ENCODE measurements around the gene ZNF627. TPM values are rescaled to one million over a fixed set of nuclear protein-coding genes. Genes with fewer than 3 reads are reported as not detected.

The ZNF627 gene
- total and polyA plus RNA-seq, 2 donors, result 10.9 to 48.2 TPM

- DNase-seq (ENCODE audit: extremely low spot score), result no peak
- Histone ChIP-seq H3K36me3 (ENCODE audit: insufficient read depth) (no peaks in the 10 kb centered on the region), H3K4me1 (ENCODE audit: insufficient read depth) (no peaks in the 10 kb centered on the region), H3K4me3 (ENCODE audit: low read depth, low read length) (no peak overlapping the region), H3K27ac (ENCODE audit: low read depth) (no peak overlapping the region)
- WGBS, result 70% methylated on average over 3 of the region's 3 CpGs
Measured at GRCh38 chr19:11657307-11657706, 60.0 kb downstream of the ZNF627 start.

GRCh38 chr19:11658970-11659369 lies 61.7 kb downstream of the ZNF627 start:
- Histone ChIP-seq H3K4me3 (ENCODE audit: low read depth, low read length) (no peak overlapping the region), H3K4me1 (ENCODE audit: insufficient read depth) (no peaks in the 10 kb centered on the region), H3K27ac (ENCODE audit: low read depth) (no peak overlapping the region), H3K36me3 (ENCODE audit: insufficient read depth) (no peaks in the 10 kb centered on the region)
- 72% methylated on average over 7 of the region's 7 CpGs for WGBS
- DNase-seq (ENCODE audit: extremely low spot score), result no peak

- 96% methylated on average over 1 of the region's 1 CpG for WGBS
- no peak overlapping the region for H3K4me3 ChIP-seq (ENCODE audit: low read depth, low read length)
- no peak overlapping the region for H3K27ac ChIP-seq (ENCODE audit: low read depth)
- no peaks in the 10 kb centered on the region for H3K4me1 ChIP-seq (ENCODE audit: insufficient read depth)
- H3K36me3 ChIP-seq (ENCODE audit: insufficient read depth), result no peaks in the 10 kb centered on the region
- DNase-seq (ENCODE audit: extremely low spot score), result no peak
Measured at GRCh38 chr19:11659612-11660011, 62.3 kb downstream of the ZNF627 start.

- Histone ChIP-seq H3K27ac (ENCODE audit: low read depth) (no peak overlapping the region), H3K36me3 (ENCODE audit: insufficient read depth) (no peaks in the 10 kb centered on the region), H3K4me3 (ENCODE audit: low read depth, low read length) (no peak overlapping the region), H3K4me1 (ENCODE audit: insufficient read depth) (no peaks in the 10 kb centered on the region)
- 97% methylated on average over 30 of the region's 30 CpGs for WGBS
- no peak for DNase-seq (ENCODE audit: extremely low spot score)
Measured at GRCh38 chr19:11662278-11662677, 65.0 kb downstream of the ZNF627 start.

- WGBS, result 37% methylated on average over 8 of the region's 8 CpGs
- no peak for DNase-seq (ENCODE audit: extremely low spot score)
- H3K27ac ChIP-seq (ENCODE audit: low read depth), result no peak overlapping the region
- no peaks in the 10 kb centered on the region for H3K36me3 ChIP-seq (ENCODE audit: insufficient read depth)
- H3K4me3 ChIP-seq (ENCODE audit: low read depth, low read length), result no peak overlapping the region
- H3K4me1 ChIP-seq (ENCODE audit: insufficient read depth), result no peaks in the 10 kb centered on the region
Measured at GRCh38 chr19:11663181-11663591, 65.9 kb downstream of the ZNF627 start.

Other genes with a start within 250 kb of the ZNF627 start
- gene PLPPR2, start 242.1 kb upstream of the ZNF627 start, total RNA-seq, result 7.2 TPM
- gene PLPPR2, start 242.1 kb upstream of the ZNF627 start, polyA plus RNA-seq, result 41.5 TPM
- 1.2 TPM for gene SWSAP1, start 222.8 kb upstream of the ZNF627 start, total RNA-seq
- 2.4 TPM for gene SWSAP1, start 222.8 kb upstream of the ZNF627 start, polyA plus RNA-seq
- 2.9 TPM for gene EPOR, start 213.2 kb upstream of the ZNF627 start, total RNA-seq
- gene EPOR, start 213.2 kb upstream of the ZNF627 start, polyA plus RNA-seq, result 6.6 TPM
- 2.5 TPM for gene RGL3, start 178.2 kb upstream of the ZNF627 start, total RNA-seq
- gene RGL3, start 178.2 kb upstream of the ZNF627 start, polyA plus RNA-seq, result 6.5 TPM
- 0.48 TPM for gene ODAD3, start 162.4 kb upstream of the ZNF627 start, total RNA-seq
- gene ODAD3, start 162.4 kb upstream of the ZNF627 start, polyA plus RNA-seq, result 0.34 TPM
- 54.9 TPM for gene PRKCSH, start 161.8 kb upstream of the ZNF627 start, total RNA-seq
- gene PRKCSH, start 161.8 kb upstream of the ZNF627 start, polyA plus RNA-seq, result 174 TPM
- gene ELAVL3, start 116.4 kb upstream of the ZNF627 start, total RNA-seq, result 0.90 TPM
- gene ELAVL3, start 116.4 kb upstream of the ZNF627 start, polyA plus RNA-seq, result 0.28 TPM
- gene ZNF653, start 91.6 kb upstream of the ZNF627 start, total RNA-seq, result 4.5 TPM
- gene ZNF653, start 91.6 kb upstream of the ZNF627 start, polyA plus RNA-seq, result 9.8 TPM
- 19.0 TPM for gene ECSIT, start 68.3 kb upstream of the ZNF627 start, total RNA-seq
- gene ECSIT, start 68.3 kb upstream of the ZNF627 start, polyA plus RNA-seq, result 68.7 TPM
- 558 TPM for gene CNN1, start 58.6 kb upstream of the ZNF627 start, total RNA-seq
- gene CNN1, start 58.6 kb upstream of the ZNF627 start, polyA plus RNA-seq, result 3,172 TPM
- gene ELOF1, start 38.3 kb upstream of the ZNF627 start, total RNA-seq, result 15.4 TPM
- gene ELOF1, start 38.3 kb upstream of the ZNF627 start, polyA plus RNA-seq, result 61.2 TPM
- 1.1 TPM for gene ACP5, start 19.8 kb upstream of the ZNF627 start, total RNA-seq
- gene ACP5, start 19.8 kb upstream of the ZNF627 start, polyA plus RNA-seq, result 14.7 TPM
- gene ZNF823, start 141.5 kb downstream of the ZNF627 start, total RNA-seq, result 35.1 TPM
- gene ZNF823, start 141.5 kb downstream of the ZNF627 start, polyA plus RNA-seq, result 3.5 TPM
- 37.7 TPM for gene ZNF441, start 169.5 kb downstream of the ZNF627 start, total RNA-seq
- gene ZNF441, start 169.5 kb downstream of the ZNF627 start, polyA plus RNA-seq, result 7.4 TPM
- 8.6 TPM for gene ZNF491, start 201.0 kb downstream of the ZNF627 start, total RNA-seq
- gene ZNF491, start 201.0 kb downstream of the ZNF627 start, polyA plus RNA-seq, result 1.6 TPM
- 40.5 TPM for gene ZNF440, start 216.8 kb downstream of the ZNF627 start, total RNA-seq
- gene ZNF440, start 216.8 kb downstream of the ZNF627 start, polyA plus RNA-seq, result 6.6 TPM